K562 (cell line): Measurements from ENCODE around the gene MICAL2. TPM values are rescaled to one million over a fixed set of nuclear protein-coding genes. Genes with fewer than 3 reads are reported as not detected.
A peak's percentile ranks its signal among the peaks of the same experiment; 100 is the strongest.

Experiments used
- ADNP ChIP-seq: fragments of 200-800 bp; sonication (Bioruptor generic); IDR thresholded peaks from 2 replicates; pipeline ENCODE4 v1.6.1; 2016; ENCODE audit warnings: missing genetic modification characterization, missing compliant biosample characterization
- CBX8 ChIP-seq: fragments of 200-600 bp; sonication (generic); IDR thresholded peaks from 2 replicates; pipeline ENCODE4 v1.6.1; 2012; ENCODE audit warnings: borderline replicate concordance, mixed run types, low read depth, mild to moderate bottlenecking, moderate library complexity, mixed read lengths, low read length, control low read depth, inconsistent platforms; ENCODE audit not compliant: poor library complexity, severe bottlenecking; ENCODE audit errors: extremely low read depth
- CHCHD3 ChIP-seq: fragments of 250-450 bp; sonication (Bioruptor Pico); IDR thresholded peaks from 2 replicates; pipeline ENCODE4 v2.1.2; 2022; ENCODE audit warnings: mild to moderate bottlenecking
- DACH1 ChIP-seq: fragments of 450-650 bp; IDR thresholded peaks from 2 replicates; pipeline ENCODE4 v1.6.1; 2018; ENCODE audit not compliant: partially characterized antibody
- FUS ChIP-seq: fragments of 200-400 bp; formaldehyde crosslinking; optimal IDR thresholded peaks from 2 replicates; pipeline ENCODE3; 2017; ENCODE audit warnings: low read depth, low read length
- MXI1 ChIP-seq: IDR thresholded peaks from 2 replicates; pipeline ENCODE4 v1.6.1; 2011; ENCODE audit warnings: low read depth, mild to moderate bottlenecking, improper control_type of control experiment, low read length
- NELFE ChIP-seq: IDR thresholded peaks from 2 replicates; pipeline ENCODE4 v1.6.1; 2011; ENCODE audit warnings: mild to moderate bottlenecking; ENCODE audit not compliant: insufficient read depth, insufficient read length
- NFATC3 ChIP-seq: fragments of 450-650 bp; IDR thresholded peaks from 2 replicates; pipeline ENCODE4 v1.6.1; 2017; ENCODE audit warnings: mild to moderate bottlenecking
- NR0B1 ChIP-seq: fragments of 450-650 bp; IDR thresholded peaks from one replicate; pipeline ENCODE4 v1.6.1; 2018; ENCODE audit warnings: mild to moderate bottlenecking, moderate library complexity; ENCODE audit not compliant: partially characterized antibody
- NR2C1 ChIP-seq, 2 experiments: fragments of 450-650 bp; IDR thresholded peaks; 2 replicates each; pipeline ENCODE4 v1.6.1; 2017; ENCODE audit warnings: mild to moderate bottlenecking in 2 of 2, antibody characterized with exemption in 1 of 2, inconsistent platforms in 1 of 2, missing compliant biosample characterization in 1 of 2, missing genetic modification characterization in 1 of 2
- STAT5A ChIP-seq: IDR thresholded peaks from 2 replicates; pipeline ENCODE4 v1.6.1; 2012; ENCODE audit warnings: low read length, inconsistent platforms, borderline replicate concordance
- YY1 ChIP-seq, 3 experiments: IDR thresholded peaks; 2 replicates each; pipeline ENCODE4 v1.6.1; 2011; ENCODE audit warnings: low read length in 2 of 3, mild to moderate bottlenecking in 2 of 3, moderate library complexity in 2 of 3, borderline replicate concordance in 1 of 3, control low read depth in 1 of 3, low read depth in 1 of 3; ENCODE audit not compliant: insufficient read depth in 3 of 3, insufficient replicate concordance in 2 of 3, control insufficient read depth in 1 of 3, insufficient read length in 1 of 3; ENCODE audit errors: extremely low read depth in 1 of 3
- ZBTB40 ChIP-seq, 2 experiments: fragments of 450-650 bp in 1 of 2; sonication (generic) in 1 of 2; formaldehyde crosslinking in 1 of 2; IDR thresholded peaks; 2 replicates each; pipeline versions ENCODE4 v1.7.1 to v1.9.0; 2016 to 2022; ENCODE audit warnings: inconsistent platforms in 1 of 2, mild to moderate bottlenecking in 1 of 2, missing genetic modification reagents in 1 of 2
- ZNF589 ChIP-seq: fragments of 200-800 bp; sonication (Bioruptor generic); IDR thresholded peaks from 2 replicates; pipeline ENCODE4 v1.6.1; 2016; ENCODE audit warnings: low read depth, missing genetic modification characterization, missing compliant biosample characterization
- ZNF717 ChIP-seq: fragments of 250-450 bp; sonication (Bioruptor Pico); IDR thresholded peaks from 2 replicates; pipeline ENCODE4 v1.5.0; 2021
- ZNF77 ChIP-seq: fragments of 250-450 bp; sonication (Bioruptor Pico); IDR thresholded peaks from 2 replicates; pipeline ENCODE4 v1.5.0; 2020
- ZZZ3 ChIP-seq: fragments of 450-650 bp; IDR thresholded peaks from 2 replicates; pipeline ENCODE4 v1.6.1; 2016; ENCODE audit warnings: antibody characterized with exemption, mild to moderate bottlenecking, moderate library complexity
- polyA plus RNA-seq, 8 experiments: library from polyadenylated mRNA; depleted of rRNA in 4 of 8; stranded (reverse) in 5 of 8; unstranded in 3 of 8; fragments of >200 nt; fragmentation: Nextera tagmentation in 2 of 8; fragmentation: Illumina TruSeq in 1 of 8; extraction: Ambion mirVana in 2 of 8; extraction: Trizol in 1 of 8; gene quantifications; 2 replicates each; pipeline versions ENCODE4 v1.2.1 to v1.2.3, GENCODE V29; 2011 to 2014; ENCODE audit warnings: inconsistent platforms in 1 of 8, missing spikeins in 1 of 8
- total RNA-seq, 7 experiments: library from RNA; depleted of rRNA in 6 of 7; stranded (reverse); fragments of >200 nt in 6 of 7; fragmentation: Illumina TruSeq in 2 of 7; extraction: Trizol in 2 of 7; gene quantifications; 2 replicates each; pipeline versions ENCODE4 v1.2.1 to v1.2.3, GENCODE V29; 2011 to 2021; ENCODE audit warnings: low replicate concordance in 1 of 7

The MICAL2 gene
- total and polyA plus RNA-seq, 9 of the 15 experiments (the other 6 are each of a cell fraction or from before 2014, with no cell fraction given) = 4.7 to 64.2 (median 33.6) TPM

GRCh38 chr11:12192794-12193514 lies 82.6 kb downstream of the MICAL2 start (continued):
- no peak for TF ChIP-seq ZBTB40 (IDR thresholded peaks at IDR 0.05)
- TF ChIP-seq ZBTB40 (CRISPR knock-in tag; IDR thresholded peaks at IDR 0.05) = no peak
- no peak for TF ChIP-seq ZNF77 (CRISPR knock-in tag)
- no peak for TF ChIP-seq NR0B1
- peak in 1 of 3 experiments; percentile 56 for TF ChIP-seq YY1 (IDR thresholded peaks at IDR 0.05; ENCODE audit: borderline replicate concordance in 1 of 3, control insufficient read depth in 1 of 3, extremely low read depth in 1 of 3, insufficient read depth in 3 of 3, insufficient read length in 1 of 3, insufficient replicate concordance in 2 of 3, low read depth in 1 of 3, low read length in 2 of 3)
- TF ChIP-seq CBX8 = no peak
- TF ChIP-seq ZZZ3 = no peak
- no peak for TF ChIP-seq FUS
- peak; percentile 44 for TF ChIP-seq DACH1
- peak; percentile 83 for TF ChIP-seq ZNF589 (CRISPR knock-in tag)
- TF ChIP-seq STAT5A = peak; percentile 57; the same call in 1 of the 2 replicates
- no peak for TF ChIP-seq NELFE
- TF ChIP-seq NR2C1 (IDR thresholded peaks at IDR 0.05) = peak; percentile 65
- peak; percentile 76 for TF ChIP-seq NR2C1 (tag; IDR thresholded peaks at IDR 0.05)
- TF ChIP-seq MXI1 = no peak
- TF ChIP-seq ADNP (tag) = no peak
- no peak for TF ChIP-seq NFATC3
- TF ChIP-seq ZNF717 = no peak
- TF ChIP-seq CHCHD3 (CRISPR knock-in tag) = no peak
